Thyroid gland (tissue), 4 donors: ENCODE results near the gene CHAD.

Experiments used
- CTCF ChIP-seq, 6 experiments: fragments of 200-600 bp in 3 of 6; fragments of 450-650 bp in 3 of 6; sonication (generic) in 3 of 6; IDR thresholded peaks; one replicate each; pipeline ENCODE4 v1.5.1; 2016 to 2019; ENCODE audit warnings: antibody characterized with exemption in 6 of 6, mild to moderate bottlenecking in 2 of 6, inconsistent platforms in 1 of 6, moderate library complexity in 1 of 6
- POLR2A ChIP-seq, 2 donors: fragments of 450-650 bp; IDR thresholded peaks; one replicate each; pipeline ENCODE4 v1.6.1; 2017; ENCODE audit warnings: antibody characterized with exemption in 2 of 2, mild to moderate bottlenecking in 2 of 2, moderate library complexity in 1 of 2

DNA sequence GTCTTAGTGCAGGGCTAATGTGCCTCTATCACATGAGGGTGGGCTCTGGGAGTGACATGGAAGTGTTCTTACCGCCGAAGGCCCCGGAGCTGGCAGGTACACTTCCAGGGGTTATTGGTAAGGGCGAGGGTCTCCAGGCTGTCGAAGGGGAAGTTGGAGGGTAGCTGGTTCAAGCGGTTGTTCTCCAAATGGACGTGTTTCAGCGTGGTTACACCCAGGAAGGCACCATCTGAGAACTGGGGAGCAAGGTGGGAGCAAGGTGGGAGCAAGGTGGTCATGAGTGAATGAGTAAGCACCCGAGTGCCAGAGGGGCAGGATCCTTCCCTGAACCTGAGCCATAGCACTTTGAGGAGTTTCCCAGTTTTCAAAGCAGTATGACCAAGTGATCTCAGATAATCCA, 3.0 kb downstream of the CHAD start:
- TF ChIP-seq POLR2A (IDR thresholded peaks at IDR 0.05) (no peak), CTCF (IDR thresholded peaks at IDR 0.05) (no peak)
